H1 (cell line): Measurements from ENCODE around the gene LDLRAD3. TPM values are rescaled to one million over a fixed set of nuclear protein-coding genes. Genes with fewer than 3 reads are reported as not detected.

Source experiments
- BCL11A ChIP-seq, 2 experiments: IDR thresholded peaks; one replicate each; pipeline ENCODE4 v1.6.1; 2011; ENCODE audit warnings: low read depth in 2 of 2, low read length in 2 of 2, mild to moderate bottlenecking in 2 of 2
- POU5F1 ChIP-seq: IDR thresholded peaks from 2 replicates; pipeline ENCODE4 v1.6.1; 2011; ENCODE audit warnings: low read depth, mild to moderate bottlenecking, low read length, moderate library complexity
- SUZ12 ChIP-seq: fragments of 200-600 bp; sonication (generic); IDR thresholded peaks from 2 replicates; pipeline ENCODE4 v1.6.1; 2012; ENCODE audit warnings: mild to moderate bottlenecking, inconsistent platforms, low read length, moderate library complexity, mixed read lengths
- TCF12 ChIP-seq: IDR thresholded peaks from 2 replicates; pipeline ENCODE4 v1.6.1; 2011; ENCODE audit warnings: low read depth, mild to moderate bottlenecking, low read length
- YY1 ChIP-seq: IDR thresholded peaks from 2 replicates; pipeline ENCODE4 v1.6.1; 2011; ENCODE audit warnings: low read depth, mild to moderate bottlenecking, low read length
- polyA plus RNA-seq, 7 experiments: library from polyadenylated mRNA; depleted of rRNA in 3 of 7; stranded (reverse) in 5 of 7; unstranded in 2 of 7; fragments of >200 nt in 5 of 7; fragments of 200-250 nt in 2 of 7; gene quantifications; 1 replicate in 5 of 7; 2 replicates in 1 of 7; 4 replicates in 1 of 7; pipeline versions ENCODE4 v1.2.1 to v1.2.3, GENCODE V29; 2011 to 2013; ENCODE audit warnings: missing spikeins in 2 of 7, mixed read lengths in 2 of 7
- total RNA-seq: library from RNA; stranded (reverse); fragmentation: NEBNext Ultra II Directional; extraction: Animal tissue kit (Norgen Biotek cat#: 25700); gene quantifications from 2 replicates; pipeline ENCODE4 v1.2.1, GENCODE V29; 2021
- TF ChIP-seq, protein P1 (sequence below): IDR thresholded peaks from 2 replicates; pipeline ENCODE4 v1.6.1; 2012; ENCODE audit warnings: inconsistent platforms

The LDLRAD3 gene
- total and polyA plus RNA-seq, 2 of the 8 experiments (the other 6 are each of a cell fraction or from before 2014, with no cell fraction given), result 18.6 to 22.8 TPM

GRCh38 chr11:36147491-36147890, 203.6 kb downstream of the LDLRAD3 start (continued):
- TF ChIP-seq SUZ12 (no peak), TCF12 (no peak), BCL11A (IDR thresholded peaks at IDR 0.05; ENCODE audit: low read depth in 2 of 2, low read length in 2 of 2) (no peak), POU5F1 (no peak), YY1 (no peak)
- TF ChIP-seq, protein P1, sequence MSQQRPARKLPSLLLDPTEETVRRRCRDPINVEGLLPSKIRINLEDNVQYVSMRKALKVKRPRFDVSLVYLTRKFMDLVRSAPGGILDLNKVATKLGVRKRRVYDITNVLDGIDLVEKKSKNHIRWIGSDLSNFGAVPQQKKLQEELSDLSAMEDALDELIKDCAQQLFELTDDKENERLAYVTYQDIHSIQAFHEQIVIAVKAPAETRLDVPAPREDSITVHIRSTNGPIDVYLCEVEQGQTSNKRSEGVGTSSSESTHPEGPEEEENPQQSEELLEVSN, result no peak
- TF ChIP-seq, all 59 proteins: peak for 0
